GM10266 (cell line): ENCODE data around the gene RPP40.

Source experiments
- DNase-seq: peaks from one replicate; pipeline ENCODE4 v3.0.0; 2012; ENCODE audit errors: extremely low spot score
- CTCF ChIP-seq: IDR thresholded peaks from 2 replicates; pipeline ENCODE4 v1.5.1; 2012; ENCODE audit warnings: mild to moderate bottlenecking, low read depth; ENCODE audit not compliant: control insufficient read depth, insufficient read depth; ENCODE audit errors: missing control alignments

Gene RPP40

DNA sequence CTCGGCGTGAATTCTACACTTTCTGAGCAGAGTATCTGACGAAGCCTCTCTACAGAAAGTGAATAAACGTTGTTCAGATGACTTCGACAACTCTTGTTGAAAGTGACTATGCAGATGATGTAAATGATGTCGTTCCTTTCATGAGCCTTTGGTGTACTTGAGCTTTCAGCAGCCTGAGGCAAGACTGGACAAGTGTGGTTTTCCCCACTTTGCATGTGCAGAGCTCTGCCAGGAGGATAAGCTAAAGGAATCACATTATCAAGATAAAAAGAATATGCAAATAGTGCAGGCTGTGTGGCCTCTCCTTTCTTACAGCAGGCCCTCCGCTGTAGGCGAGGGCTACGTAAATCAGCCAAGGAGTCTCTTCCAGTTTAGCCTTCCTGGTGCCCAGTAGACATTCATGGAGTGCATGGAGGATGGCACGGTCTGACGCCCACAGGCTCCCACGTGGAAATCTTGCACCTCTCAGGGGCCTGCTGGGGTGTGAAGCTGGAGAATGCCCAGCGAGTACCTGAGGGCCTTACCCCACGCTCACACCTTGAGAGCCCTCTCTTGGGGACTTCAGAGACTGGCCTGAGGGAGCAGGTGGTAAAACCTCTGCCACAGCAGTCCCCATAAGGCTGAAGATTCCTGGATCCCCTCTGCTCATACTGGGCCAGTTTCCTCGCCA is 54.9 kb downstream of the RPP40 start:
- no peak for TF ChIP-seq CTCF
- DNase-seq, result no peak

GRCh38 chr6:4947716-4948115 is 56.1 kb downstream of the RPP40 start:
- no peak for TF ChIP-seq CTCF

DNA sequence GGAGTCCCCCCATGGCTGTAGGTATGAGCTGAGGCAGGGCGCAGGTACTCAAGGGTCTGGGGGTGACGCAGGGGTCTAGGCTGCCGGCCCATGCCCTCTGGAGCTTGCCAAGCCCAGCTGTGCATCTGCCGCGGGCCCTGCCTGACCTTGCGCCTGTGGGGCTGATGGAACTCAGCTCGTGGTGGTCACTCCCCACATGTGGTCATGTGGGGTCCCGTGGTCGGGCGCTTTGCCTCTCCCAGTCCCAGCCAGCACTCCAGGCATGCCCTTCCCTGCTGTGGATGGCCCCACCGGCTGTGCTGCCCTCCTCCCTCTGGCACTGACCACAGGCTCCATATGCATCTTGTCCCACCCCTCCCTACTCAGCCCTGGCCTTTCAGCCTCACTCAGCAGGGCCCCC is 57.3 kb downstream of the RPP40 start:
- DNase-seq, result no peak
- TF ChIP-seq CTCF, result no peak

More at GRCh38 chr6:4947716-4948115, 56.1 kb downstream of the RPP40 start:
- no peak for DNase-seq
